ENCODE results near the gene PCSK9.

DNA sequence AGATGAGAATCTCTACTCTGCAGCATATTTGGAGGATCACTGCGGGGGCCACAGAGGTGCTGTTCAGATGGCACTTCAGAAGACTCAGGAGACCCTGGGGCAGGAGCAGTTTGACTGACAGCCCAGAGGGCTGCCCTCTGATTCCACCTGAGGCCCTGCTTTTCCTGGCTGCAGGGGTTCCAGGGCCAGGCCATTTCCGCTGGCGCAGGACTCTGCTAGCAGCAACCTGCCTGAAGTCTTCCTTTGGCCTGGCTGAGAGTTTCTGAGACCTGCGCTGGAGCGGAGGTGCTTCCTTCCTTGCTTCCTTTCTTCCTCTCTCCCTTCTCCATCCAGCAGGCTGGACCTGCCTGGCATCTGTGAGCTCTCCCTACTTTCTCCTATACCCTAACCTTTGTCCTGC is 11.8 kb downstream of the PCSK9 start:
- TF ChIP-seq, protein P1, sequence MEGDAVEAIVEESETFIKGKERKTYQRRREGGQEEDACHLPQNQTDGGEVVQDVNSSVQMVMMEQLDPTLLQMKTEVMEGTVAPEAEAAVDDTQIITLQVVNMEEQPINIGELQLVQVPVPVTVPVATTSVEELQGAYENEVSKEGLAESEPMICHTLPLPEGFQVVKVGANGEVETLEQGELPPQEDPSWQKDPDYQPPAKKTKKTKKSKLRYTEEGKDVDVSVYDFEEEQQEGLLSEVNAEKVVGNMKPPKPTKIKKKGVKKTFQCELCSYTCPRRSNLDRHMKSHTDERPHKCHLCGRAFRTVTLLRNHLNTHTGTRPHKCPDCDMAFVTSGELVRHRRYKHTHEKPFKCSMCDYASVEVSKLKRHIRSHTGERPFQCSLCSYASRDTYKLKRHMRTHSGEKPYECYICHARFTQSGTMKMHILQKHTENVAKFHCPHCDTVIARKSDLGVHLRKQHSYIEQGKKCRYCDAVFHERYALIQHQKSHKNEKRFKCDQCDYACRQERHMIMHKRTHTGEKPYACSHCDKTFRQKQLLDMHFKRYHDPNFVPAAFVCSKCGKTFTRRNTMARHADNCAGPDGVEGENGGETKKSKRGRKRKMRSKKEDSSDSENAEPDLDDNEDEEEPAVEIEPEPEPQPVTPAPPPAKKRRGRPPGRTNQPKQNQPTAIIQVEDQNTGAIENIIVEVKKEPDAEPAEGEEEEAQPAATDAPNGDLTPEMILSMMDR (conservative IDR thresholded peaks at IDR 0.05 in 1 of 2, IDR thresholded peaks at IDR 0.05 in 1 of 2; ENCODE audit: extremely low read depth in 1 of 2, insufficient read depth in 1 of 2, low read depth in 1 of 2, low read length in 2 of 2): no peak
- no peak for TF ChIP-seq EZH2 (IDR thresholded peaks at IDR 0.05; ENCODE audit: borderline replicate concordance, low read length)
